Large intestine (tissue), 3 donors: ENCODE measurements around the gene EPM2A. TPM values are rescaled to one million over a fixed set of nuclear protein-coding genes. Genes with fewer than 3 reads are reported as not detected.

Experiments used
- DNase-seq, 2 donors: peaks; one replicate each; pipeline versions ENCODE4 v3.0.0 to v3.0.0-alpha.2; 2013
- H3K27ac ChIP-seq: one replicate; pipeline ENCODE4 v1.5.1; 2013; ENCODE audit warnings: low read length
- H3K27me3 ChIP-seq: 2 replicates; pipeline ENCODE4 v1.6.1; 2013; ENCODE audit warnings: low read length; ENCODE audit not compliant: control insufficient read depth, insufficient read depth
- H3K36me3 ChIP-seq: 2 replicates; pipeline ENCODE4 v1.6.1; 2013; ENCODE audit warnings: low read length; ENCODE audit not compliant: control insufficient read depth, insufficient read depth
- H3K4me1 ChIP-seq: one replicate; pipeline ENCODE4 v1.6.1; 2013; ENCODE audit warnings: low read length; ENCODE audit not compliant: control insufficient read depth, insufficient read depth
- H3K4me3 ChIP-seq: one replicate; pipeline ENCODE4 v1.5.1; 2013; ENCODE audit warnings: low read length
- H3K9me3 ChIP-seq: one replicate; pipeline ENCODE4 v1.6.1; 2013; ENCODE audit warnings: mild to moderate bottlenecking, low read depth, low read length, moderate library complexity; ENCODE audit not compliant: control insufficient read depth
- WGBS: methylation state at CpG from one replicate; pipeline ENCODE4 v1.1.5; 2013; ENCODE audit warnings: low lambda C conversion rate; ENCODE audit not compliant: insufficient coverage; 5-methylcytosine and 5-hydroxymethylcytosine counted together
- polyA plus RNA-seq: library from polyadenylated mRNA; unstranded; fragments of 120-200 nt; gene quantifications from one replicate; pipeline ENCODE4 v1.2.1, GENCODE V29; 2013

The EPM2A gene
- polyA plus RNA-seq, 1 donor, result 7.0 TPM

DNA sequence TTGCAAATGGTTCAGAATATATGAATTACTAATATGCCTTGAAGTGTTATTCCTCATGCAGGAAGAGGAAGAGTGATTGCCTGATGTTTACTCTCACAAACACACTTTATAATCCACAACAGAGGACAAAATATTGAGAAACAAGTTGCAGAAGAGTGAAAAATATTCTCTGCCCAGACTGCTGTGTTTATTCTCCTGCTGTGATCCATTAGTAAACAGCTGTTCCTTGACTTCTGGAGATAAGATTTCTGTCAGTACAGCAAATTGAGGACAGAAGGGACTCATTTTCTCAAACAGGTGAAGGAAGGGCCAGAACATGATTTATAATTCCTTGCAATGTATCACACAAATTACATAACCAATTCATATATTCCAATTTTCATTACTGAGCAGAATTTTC is 148.0 kb downstream of the EPM2A start:
- H3K9me3 ChIP-seq, result no peaks in the 10 kb centered on the region
- H3K27me3 ChIP-seq, result no peaks in the 10 kb centered on the region
- H3K27ac ChIP-seq, result no peak overlapping the region
- no peak overlapping the region for H3K4me3 ChIP-seq
- H3K4me1 ChIP-seq, result no peaks in the 10 kb centered on the region
- DNase-seq, result no peak
- H3K36me3 ChIP-seq, result no peaks in the 10 kb centered on the region

DNA sequence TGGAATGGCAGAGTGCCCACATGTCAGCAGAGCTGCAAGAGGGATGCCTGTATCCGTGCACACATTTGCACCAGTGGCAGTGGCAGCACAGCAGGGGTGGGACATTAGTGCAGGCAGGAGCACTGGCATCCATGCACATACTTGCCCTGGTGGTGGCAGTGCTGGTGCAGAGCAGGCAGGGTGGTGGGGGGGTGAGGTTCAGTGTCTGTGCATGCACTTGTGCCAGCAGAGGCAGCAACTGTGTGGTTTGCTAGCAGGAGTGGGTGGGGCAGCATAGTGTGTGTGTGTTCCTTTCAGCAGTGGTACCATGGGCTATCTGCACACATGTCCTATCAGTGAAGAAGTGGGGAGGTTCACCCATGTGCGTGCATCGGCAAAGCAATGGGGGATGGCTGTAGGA is 151.6 kb downstream of the EPM2A start:
- H3K36me3 ChIP-seq, result no peaks in the 10 kb centered on the region

More for the DNA sequence above, 151.6 kb downstream of the EPM2A start:
- Histone ChIP-seq H3K4me1 (no peaks in the 10 kb centered on the region), H3K9me3 (no peaks in the 10 kb centered on the region), H3K27ac (no peak overlapping the region), H3K4me3 (no peak overlapping the region), H3K27me3 (no peaks in the 10 kb centered on the region)
- DNase-seq, result no peak
- WGBS, result no CpG with 5 or more reads among the region's 3 CpGs

Other genes with a start within 250 kb of the EPM2A start
- 11.9 TPM for gene FBXO30, start 79.3 kb upstream of the EPM2A start, polyA plus RNA-seq
- 10.0 TPM for gene SHPRH, start 228.8 kb upstream of the EPM2A start, polyA plus RNA-seq